Measurements from ENCODE around the gene AFG3L2. TPM values are rescaled to one million over a fixed set of nuclear protein-coding genes. Genes with fewer than 3 reads are reported as not detected.

The AFG3L2 gene
- total and polyA plus RNA-seq, 2 experiments from 2014 or later, result 44.1 to 60.8 TPM

DNA sequence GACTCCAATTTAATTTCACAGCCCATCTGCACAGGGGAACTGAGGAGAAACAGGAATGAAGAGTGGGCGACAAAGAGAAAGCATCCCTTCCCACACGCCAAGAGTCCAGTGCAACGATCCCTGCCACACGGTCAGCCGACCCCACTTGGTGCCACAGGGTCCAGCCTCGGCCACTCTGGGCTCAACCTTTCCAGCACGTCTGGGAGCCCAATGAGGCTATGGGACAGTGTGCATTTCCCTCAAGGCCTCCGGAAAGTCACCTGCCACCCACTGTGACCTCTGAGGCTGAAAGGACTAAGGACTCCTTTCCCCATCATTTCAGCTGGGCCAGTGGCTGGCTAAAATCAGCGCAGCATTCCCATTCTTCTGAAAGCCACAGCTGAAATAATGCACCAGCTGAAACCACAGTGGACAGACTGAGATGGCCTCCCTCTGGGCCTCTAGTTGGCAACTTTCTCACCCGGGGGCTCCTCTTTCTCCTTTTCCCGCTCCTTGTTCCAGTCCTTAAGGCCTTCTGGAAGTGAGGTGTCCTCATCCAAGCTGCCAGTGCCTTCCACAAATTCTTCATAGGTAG, 47.8 kb downstream of the AFG3L2 start:
- Histone ChIP-seq H3K4me2 (no peak overlapping the region), H3K27me3 (no peaks in the 10 kb centered on the region), H3K36me3 (replicated peaks; ENCODE audit: insufficient read depth, low read depth) (no peaks in the 10 kb centered on the region), H3K9me2 (replicated peaks; ENCODE audit: insufficient read depth) (no peaks in the 10 kb centered on the region), H3K27ac (no peak overlapping the region), H3K79me2 (no peaks in the 10 kb centered on the region), H4K20me1 (ENCODE audit: insufficient read depth, poor library complexity, severe bottlenecking) (no peaks in the 10 kb centered on the region), H2AFZ (no peak overlapping the region), H3K9me3 (ENCODE audit: low read depth) (no peaks in the 10 kb centered on the region), H3K4me3 (no peak overlapping the region), H3K4me1 (ENCODE audit: insufficient read depth) (no peaks in the 10 kb centered on the region)
- 97% methylated on average over 11 of the region's 11 CpGs for WGBS (ENCODE audit: low lambda C conversion rate, missing lambda C conversion rate)
- DNase-seq (ENCODE audit: low spot score), result no peak
- TF ChIP-seq EZH2phosphoT487 (IDR thresholded peaks at IDR 0.05; ENCODE audit: low read depth, severe bottlenecking, unreplicated experiment) (no peak), EZH2 (IDR thresholded peaks at IDR 0.05; ENCODE audit: borderline replicate concordance) (no peak)
- TF ChIP-seq, protein P1, sequence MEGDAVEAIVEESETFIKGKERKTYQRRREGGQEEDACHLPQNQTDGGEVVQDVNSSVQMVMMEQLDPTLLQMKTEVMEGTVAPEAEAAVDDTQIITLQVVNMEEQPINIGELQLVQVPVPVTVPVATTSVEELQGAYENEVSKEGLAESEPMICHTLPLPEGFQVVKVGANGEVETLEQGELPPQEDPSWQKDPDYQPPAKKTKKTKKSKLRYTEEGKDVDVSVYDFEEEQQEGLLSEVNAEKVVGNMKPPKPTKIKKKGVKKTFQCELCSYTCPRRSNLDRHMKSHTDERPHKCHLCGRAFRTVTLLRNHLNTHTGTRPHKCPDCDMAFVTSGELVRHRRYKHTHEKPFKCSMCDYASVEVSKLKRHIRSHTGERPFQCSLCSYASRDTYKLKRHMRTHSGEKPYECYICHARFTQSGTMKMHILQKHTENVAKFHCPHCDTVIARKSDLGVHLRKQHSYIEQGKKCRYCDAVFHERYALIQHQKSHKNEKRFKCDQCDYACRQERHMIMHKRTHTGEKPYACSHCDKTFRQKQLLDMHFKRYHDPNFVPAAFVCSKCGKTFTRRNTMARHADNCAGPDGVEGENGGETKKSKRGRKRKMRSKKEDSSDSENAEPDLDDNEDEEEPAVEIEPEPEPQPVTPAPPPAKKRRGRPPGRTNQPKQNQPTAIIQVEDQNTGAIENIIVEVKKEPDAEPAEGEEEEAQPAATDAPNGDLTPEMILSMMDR (IDR thresholded peaks at IDR 0.05; ENCODE audit: poor library complexity), result no peak

DNA sequence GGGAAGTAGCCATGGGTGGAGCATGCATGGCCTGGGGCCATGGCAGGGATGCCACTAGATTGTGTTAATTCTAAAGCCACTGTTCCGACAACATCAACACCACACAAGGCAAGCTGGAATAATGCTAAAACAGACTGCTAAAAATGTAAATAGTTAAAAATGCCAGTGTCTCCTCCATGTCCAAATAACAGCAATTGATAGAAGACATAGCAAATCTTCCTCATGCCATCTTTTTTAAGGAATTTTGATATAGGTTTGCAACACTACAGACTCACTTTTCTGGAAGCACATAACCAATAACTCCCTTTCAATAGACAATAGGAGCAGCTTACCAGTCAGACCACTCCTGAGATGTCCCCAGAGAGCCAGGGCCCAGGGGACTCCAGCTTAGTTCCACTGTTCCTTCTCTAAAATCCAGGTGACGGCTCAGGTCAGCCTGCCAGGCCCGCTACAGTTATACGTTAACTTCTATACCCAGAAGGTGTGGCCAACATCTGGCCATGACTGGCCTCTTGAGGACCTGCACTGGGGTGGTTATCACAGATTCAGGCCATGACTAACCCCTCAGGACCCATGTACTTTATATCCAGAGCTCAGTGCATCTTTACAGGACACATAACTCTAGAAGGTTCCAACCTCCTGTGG, 48.7 kb downstream of the AFG3L2 start:
- Histone ChIP-seq H3K27me3 (no peaks in the 10 kb centered on the region), H3K9me3 (ENCODE audit: low read depth) (no peaks in the 10 kb centered on the region), H3K27ac (no peak overlapping the region), H3K36me3 (replicated peaks; ENCODE audit: insufficient read depth, low read depth) (no peaks in the 10 kb centered on the region), H4K20me1 (ENCODE audit: insufficient read depth, poor library complexity, severe bottlenecking) (no peaks in the 10 kb centered on the region), H3K79me2 (no peaks in the 10 kb centered on the region), H3K4me1 (ENCODE audit: insufficient read depth) (no peaks in the 10 kb centered on the region), H2AFZ (no peak overlapping the region), H3K4me3 (no peak overlapping the region), H3K9me2 (replicated peaks; ENCODE audit: insufficient read depth) (no peaks in the 10 kb centered on the region), H3K4me2 (no peak overlapping the region)
- 95% methylated on average over 4 of the region's 4 CpGs for WGBS (ENCODE audit: low lambda C conversion rate, missing lambda C conversion rate)
- DNase-seq (ENCODE audit: low spot score), result no peak
- TF ChIP-seq, protein P1 (IDR thresholded peaks at IDR 0.05; ENCODE audit: poor library complexity), result no peak
- no peak for TF ChIP-seq EZH2 (IDR thresholded peaks at IDR 0.05; ENCODE audit: borderline replicate concordance)
- TF ChIP-seq EZH2phosphoT487 (IDR thresholded peaks at IDR 0.05; ENCODE audit: low read depth, severe bottlenecking, unreplicated experiment), result no peak

DNA sequence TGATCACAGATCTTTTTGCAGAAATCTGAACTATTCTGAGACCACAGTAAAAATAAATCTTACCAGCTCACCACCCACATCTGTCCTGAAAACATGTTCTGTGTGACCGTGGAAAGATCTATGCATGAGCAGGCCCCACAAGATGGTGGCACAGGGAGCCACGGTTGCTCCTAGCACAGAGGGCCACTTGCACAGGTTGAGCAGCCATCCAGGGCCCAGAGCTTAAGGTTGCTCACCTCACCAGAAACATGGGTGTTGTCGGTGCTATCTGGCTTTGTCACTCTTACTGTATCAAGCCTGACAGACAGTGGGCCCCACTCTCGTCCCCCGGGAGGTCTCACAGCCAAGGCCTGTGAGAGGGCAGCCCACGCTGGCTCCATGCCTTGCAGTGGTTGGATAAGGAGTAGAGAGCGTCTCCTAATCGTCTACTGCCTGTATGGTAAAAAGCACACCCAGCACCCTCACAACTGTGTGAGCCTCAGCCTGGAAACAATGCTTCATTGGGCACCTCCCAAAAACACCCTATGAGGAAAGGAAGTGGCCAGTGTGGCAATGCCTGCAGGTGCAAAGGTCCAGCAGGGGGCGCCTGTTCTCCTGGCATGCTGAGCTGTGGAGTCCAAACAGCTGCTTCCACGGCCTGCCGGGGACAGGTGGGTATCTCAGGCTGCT, 49.4 kb downstream of the AFG3L2 start:
- Histone ChIP-seq H3K27me3 (no peaks in the 10 kb centered on the region), H3K4me3 (no peak overlapping the region), H2AFZ (no peak overlapping the region), H3K9me3 (ENCODE audit: low read depth) (no peaks in the 10 kb centered on the region), H3K4me2 (no peak overlapping the region), H3K9me2 (replicated peaks; ENCODE audit: insufficient read depth) (no peaks in the 10 kb centered on the region), H4K20me1 (ENCODE audit: insufficient read depth, poor library complexity, severe bottlenecking) (no peaks in the 10 kb centered on the region), H3K79me2 (no peaks in the 10 kb centered on the region), H3K4me1 (ENCODE audit: insufficient read depth) (no peaks in the 10 kb centered on the region), H3K27ac (no peak overlapping the region), H3K36me3 (replicated peaks; ENCODE audit: insufficient read depth, low read depth) (no peaks in the 10 kb centered on the region)
- WGBS (ENCODE audit: low lambda C conversion rate, missing lambda C conversion rate), result 69% methylated on average over 11 of the region's 11 CpGs
- DNase-seq (ENCODE audit: low spot score), result peak; percentile 80
- TF ChIP-seq EZH2phosphoT487 (IDR thresholded peaks at IDR 0.05; ENCODE audit: low read depth, severe bottlenecking, unreplicated experiment), result no peak
- TF ChIP-seq, protein P1 (IDR thresholded peaks at IDR 0.05; ENCODE audit: poor library complexity), result peak; percentile 58
